GM18951 (cell line): ENCODE results near the gene VPS13C.

ENCODE experiments used
- POLR2A ChIP-seq: IDR thresholded peaks from 4 replicates; pipeline ENCODE4 v1.6.1; 2011; ENCODE audit warnings: mild to moderate bottlenecking; ENCODE audit not compliant: insufficient read length, insufficient read depth; ENCODE audit errors: extremely low read depth
- in situ Hi-C: fragments of 300-500 bp; cut with MboI; formaldehyde crosslinking; loops from one replicate; pipeline ENCODE4 v1.12.0; 2022; ENCODE audit warnings: low sequenced_read_pairs, mixed read lengths, inconsistent platforms; ENCODE audit not compliant: unreplicated experiment

Gene VPS13C

DNA sequence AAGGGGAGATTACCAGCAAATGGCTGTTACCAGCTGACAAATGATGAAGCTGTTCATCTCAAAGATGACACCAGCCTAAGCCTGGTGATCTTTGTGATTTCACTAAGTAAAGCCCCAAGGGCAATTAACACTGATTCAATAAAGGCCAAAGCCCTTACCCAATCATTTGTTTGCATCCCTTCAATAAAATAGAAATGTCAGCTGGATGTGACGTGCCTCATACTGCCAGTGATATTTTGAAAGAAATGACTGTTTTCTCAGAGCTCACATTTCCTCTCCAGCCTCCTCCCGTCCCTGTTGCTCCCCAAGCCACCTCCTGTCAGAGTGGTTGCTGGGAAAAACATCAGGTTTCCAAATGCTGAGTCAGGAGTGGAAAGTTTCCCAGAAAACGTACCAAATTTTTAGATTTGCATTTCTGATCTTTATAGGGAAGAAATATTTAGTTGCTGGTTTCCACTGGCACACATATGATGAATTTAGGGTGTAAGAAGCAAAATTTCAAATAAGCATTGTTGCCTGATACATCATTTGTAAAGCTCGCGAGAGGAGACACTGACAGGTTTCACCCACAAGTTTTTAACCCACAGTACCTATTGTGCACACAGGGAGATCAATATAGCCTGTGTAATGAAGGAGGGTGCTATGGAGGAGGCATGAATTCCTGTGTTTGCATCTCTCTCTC is 27.6 kb upstream of the VPS13C start:
- in situ Hi-C loops: no loop called here
- TF ChIP-seq POLR2A: no peak

- no peak for TF ChIP-seq POLR2A
- in situ Hi-C loops: no loop called here
Measured at GRCh38 chr15:62085740-62086139, 25.5 kb upstream of the VPS13C start.

DNA sequence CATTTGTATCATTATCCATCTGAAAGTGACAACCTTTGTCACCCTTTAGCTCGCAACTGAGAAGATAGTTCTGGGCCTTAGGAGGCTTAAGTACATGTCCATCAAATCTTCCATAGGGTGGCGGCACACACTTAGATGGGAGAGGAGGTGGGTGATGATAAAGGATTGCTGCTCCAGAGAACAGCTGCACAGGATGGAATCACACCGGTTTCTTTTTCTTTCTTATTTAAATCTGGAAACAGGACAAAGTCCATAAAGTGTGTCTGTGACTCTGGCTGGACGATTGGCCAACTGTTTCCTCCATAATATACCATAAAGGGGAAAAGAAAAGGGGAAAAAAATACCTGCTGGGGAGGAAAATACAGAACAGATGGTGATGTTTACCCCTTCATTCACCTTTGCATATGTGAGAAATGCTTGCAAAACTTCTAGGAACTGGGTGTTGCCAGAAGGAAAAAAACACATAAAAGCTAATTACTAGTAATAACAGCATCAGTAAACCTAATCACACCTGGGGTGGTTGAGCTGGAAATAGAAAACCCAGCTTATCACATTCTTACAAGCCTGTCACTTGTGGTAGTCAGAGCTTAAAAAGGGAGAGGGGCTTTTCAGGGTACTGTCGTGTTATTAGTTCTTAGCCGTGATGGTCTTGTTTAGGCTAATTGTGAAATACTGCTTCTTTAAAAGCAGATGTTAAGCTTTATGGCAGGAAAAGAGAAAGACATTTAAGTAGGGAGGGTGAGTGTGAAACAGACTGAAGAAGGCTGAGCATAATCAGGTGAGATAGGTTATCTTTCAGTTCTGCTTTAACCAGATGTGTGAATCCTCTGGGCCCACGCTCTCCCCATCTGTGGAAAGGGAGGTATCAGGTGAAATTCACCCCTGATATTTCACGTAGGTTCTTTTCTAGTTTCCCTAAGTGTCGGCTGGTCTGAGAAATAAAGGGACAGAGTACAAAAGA is 23.2 kb upstream of the VPS13C start:
- in situ Hi-C loops: no loop called here
- TF ChIP-seq POLR2A: no peak

GRCh38 chr15:62079594-62079993 is 19.3 kb upstream of the VPS13C start:
- in situ Hi-C loops: no loop called here
- TF ChIP-seq POLR2A: no peak

DNA sequence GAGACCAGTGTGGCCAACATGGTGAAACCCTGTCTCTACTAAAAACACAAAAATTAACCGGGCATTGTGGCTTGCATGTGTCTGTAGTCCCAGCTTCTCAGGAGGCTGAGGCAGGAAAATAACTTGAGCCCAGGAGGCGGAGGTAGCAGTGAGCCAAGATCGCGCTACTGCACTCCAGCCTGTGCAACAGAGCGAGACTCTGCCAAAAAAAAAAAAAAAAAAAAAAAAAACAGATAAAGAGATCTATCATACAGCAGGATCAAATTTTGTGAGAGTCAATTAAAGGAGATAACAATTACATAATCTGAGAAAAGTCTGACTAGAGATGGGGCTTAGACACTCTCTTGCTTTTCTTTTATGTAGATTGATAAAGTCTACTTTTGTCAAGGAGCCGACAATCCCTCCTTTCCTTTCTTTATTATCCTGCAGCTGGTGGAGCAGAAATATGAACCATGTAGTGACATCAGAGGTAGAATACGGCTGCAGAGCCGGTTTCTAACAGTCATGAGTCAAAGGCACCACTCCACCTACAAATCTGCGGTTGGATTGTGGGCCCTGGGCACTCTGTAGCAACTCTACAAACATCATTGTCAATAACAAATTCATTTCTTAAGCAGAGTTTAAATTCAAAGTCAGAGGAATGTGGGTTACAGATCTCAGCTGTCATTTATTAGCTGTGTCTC is 15.5 kb upstream of the VPS13C start:
- in situ Hi-C loops: no loop called here
- no peak for TF ChIP-seq POLR2A

DNA sequence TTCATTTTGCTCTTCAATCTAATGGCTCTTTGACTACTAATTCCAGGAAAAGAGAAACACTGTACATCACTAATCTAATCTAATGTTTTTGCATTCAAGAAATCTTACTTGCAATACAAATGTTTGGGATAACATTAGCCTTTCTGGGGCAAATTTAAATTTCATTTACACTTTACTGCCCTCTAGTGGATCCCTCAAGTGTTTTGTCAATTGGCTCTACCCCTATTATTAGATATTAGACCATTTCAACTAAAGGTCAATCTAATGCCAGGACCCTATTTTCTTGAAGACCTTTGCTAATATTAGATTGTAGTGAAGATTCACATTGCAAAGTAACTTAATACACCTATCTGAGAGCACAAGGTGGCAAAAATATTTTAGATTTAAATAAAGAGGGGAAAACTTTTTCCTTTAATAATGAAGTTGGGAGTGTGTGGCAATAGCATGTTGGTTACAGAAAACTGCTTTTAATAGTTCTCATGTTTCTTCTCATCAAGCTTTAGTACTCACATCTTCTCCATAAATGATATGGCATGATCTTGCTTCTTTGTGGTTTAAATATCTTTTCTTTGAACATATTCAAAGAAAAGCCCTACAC is 11.6 kb upstream of the VPS13C start:
- no peak for TF ChIP-seq POLR2A
- in situ Hi-C loops: no loop called here

- in situ Hi-C loops: loop anchor here (5.0 kb wide), 1 partner anchor 202 kb away; no protein-coding TSS in a partner anchor
- no peak for TF ChIP-seq POLR2A
Measured at GRCh38 chr15:62069551-62069950, 9.3 kb upstream of the VPS13C start.

- in situ Hi-C loops: loop anchor here (5.0 kb wide), 1 partner anchor 201 kb away; no protein-coding TSS in a partner anchor
- TF ChIP-seq POLR2A: no peak
Measured at GRCh38 chr15:62068810-62069167, 8.5 kb upstream of the VPS13C start.

- TF ChIP-seq POLR2A: no peak
- in situ Hi-C loops: loop anchor here (5.0 kb wide), 1 partner anchor 201 kb away; no protein-coding TSS in a partner anchor
Measured at GRCh38 chr15:62068071-62068809, 8.0 kb upstream of the VPS13C start.

GRCh38 chr15:62067448-62068044 is 7.3 kb upstream of the VPS13C start:
- in situ Hi-C loops: loop anchor here (5.0 kb wide), 1 partner anchor 200 kb away; no protein-coding TSS in a partner anchor
- no peak for TF ChIP-seq POLR2A

DNA sequence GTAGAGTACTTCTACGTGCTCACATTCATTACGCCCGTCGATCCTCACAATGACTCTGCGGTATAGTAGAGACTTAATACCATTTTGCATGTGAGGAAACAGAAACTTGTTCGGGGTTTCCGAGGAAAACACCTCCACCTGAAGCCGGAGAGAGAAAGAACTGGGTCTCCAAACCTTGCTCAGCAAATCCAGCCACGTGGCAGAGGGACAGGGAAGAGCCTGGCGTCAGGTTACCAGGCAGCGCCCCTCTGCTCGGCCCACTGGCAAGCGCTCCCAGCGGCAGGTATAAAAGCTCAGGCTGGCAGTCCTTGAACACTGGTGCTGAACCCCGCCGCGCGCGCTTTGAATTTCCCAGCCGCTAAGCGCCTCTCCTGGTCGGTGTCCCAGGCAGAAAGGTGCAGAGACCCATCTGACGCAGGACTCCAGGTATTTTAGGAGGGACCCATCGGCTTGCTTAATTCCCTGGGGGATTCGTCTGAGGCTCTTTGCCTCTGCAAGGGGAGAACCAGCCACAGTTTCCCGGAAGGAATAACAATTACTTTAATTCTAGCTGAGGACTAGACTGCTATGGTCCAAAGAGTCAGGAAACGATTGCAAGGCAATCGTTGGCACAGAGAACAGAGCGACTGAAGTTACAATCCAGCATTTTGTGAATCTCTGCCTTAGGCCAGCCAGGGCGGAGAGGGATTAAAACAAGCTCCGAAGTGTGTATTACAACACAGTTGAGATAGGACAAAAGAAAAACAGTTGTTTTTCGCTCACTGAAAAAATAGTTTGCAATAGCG is 6.6 kb upstream of the VPS13C start, which contains the start of gene C2CD4A:
TSS of gene C2CD4A (plus strand) at position 315 of the 785 bp plus-strand sequence. CDS start 637 bp downstream, outside the sequence.
- in situ Hi-C loops: loop anchor here (5.0 kb wide), 1 partner anchor 200 kb away; no protein-coding TSS in a partner anchor
- TF ChIP-seq POLR2A: no peak
